ENCODE results near the gene C3orf62. TPM values are rescaled to one million over a fixed set of nuclear protein-coding genes. Genes with fewer than 3 reads are reported as not detected.

C3orf62 gene
- polyA plus RNA-seq, 1 donor (not counting 4 experiments of a cell fraction or from before 2014, with no cell fraction given), result 5.2 TPM

GRCh38 chr3:49269443-49270155 is 7.4 kb downstream of the C3orf62 start:
- H4K20me1 ChIP-seq (ENCODE audit: control insufficient read depth, extremely low read depth, insufficient read depth, low read length), result no peaks in the 10 kb centered on the region
- peaks cover 10 to 13% of the 10 kb centered on the region in 2 experiments for H3K36me3 ChIP-seq (ENCODE audit: control insufficient read depth in 2 of 2, extremely low read depth in 1 of 2, insufficient read depth in 2 of 2, low read length in 2 of 2)
- H3K9ac ChIP-seq (ENCODE audit: control insufficient read depth, extremely low read depth, insufficient read depth, low read length), result no peak overlapping the region
- no peak overlapping the region for H3K4me2 ChIP-seq (ENCODE audit: control insufficient read depth, extremely low read depth, insufficient read depth, low read depth, low read length)
- DNase-seq (ENCODE audit: low read depth, low spot score) (no peak), FAIRE-seq (no peak)
- no peaks in the 10 kb centered on the region for H3K9me3 ChIP-seq (ENCODE audit: control insufficient read depth, low read depth, low read length)
- no peaks in the 10 kb centered on the region for H3K4me1 ChIP-seq (ENCODE audit: control insufficient read depth, extremely low read depth, insufficient read depth, low read length)
- H3K9me1 ChIP-seq (ENCODE audit: control insufficient read depth, extremely low read depth, insufficient read depth, low read length), result no peaks in the 10 kb centered on the region
- no peak overlapping the region for H3K27ac ChIP-seq (ENCODE audit: control insufficient read depth, insufficient read depth, low read length)
- dilution Hi-C loops (cut with MboI; ENCODE audit: extremely low pct_ligation_motif_present, low sequenced_read_pairs), result no loop called here
- no peak overlapping the region for H2AFZ ChIP-seq (ENCODE audit: control insufficient read depth, low read length)
- no peak for TF ChIP-seq EZH2 (IDR thresholded peaks at IDR 0.05; ENCODE audit: low read length)
- no peak for TF ChIP-seq CTCF (optimal IDR thresholded peaks at IDR 0.05 in 1 of 3, IDR thresholded peaks at IDR 0.05 in 1 of 3, conservative IDR thresholded peaks at IDR 0.05 in 1 of 3; ENCODE audit: extremely low read depth in 1 of 3, insufficient read depth in 2 of 3, low read length in 3 of 3)
- no peaks in the 10 kb centered on the region for H3K79me2 ChIP-seq (ENCODE audit: control insufficient read depth, insufficient read depth, low read length)
- H3K4me3 ChIP-seq (ENCODE audit: control insufficient read depth in 2 of 3, extremely low read depth in 1 of 3, insufficient read depth in 2 of 3, low read depth in 1 of 3, low read length in 3 of 3), result no peak overlapping the region
- H3K27me3 ChIP-seq (ENCODE audit: control insufficient read depth, extremely low read depth, insufficient read depth, low read length), result no peaks in the 10 kb centered on the region

- no peaks in the 10 kb centered on the region for H3K79me2 ChIP-seq (ENCODE audit: control insufficient read depth, insufficient read depth, low read length)
- TF ChIP-seq EZH2 (IDR thresholded peaks at IDR 0.05; ENCODE audit: low read length) (no peak), CTCF (optimal IDR thresholded peaks at IDR 0.05 in 1 of 3, IDR thresholded peaks at IDR 0.05 in 1 of 3, conservative IDR thresholded peaks at IDR 0.05 in 1 of 3; ENCODE audit: extremely low read depth in 1 of 3, insufficient read depth in 2 of 3, low read length in 3 of 3) (no peak)
- H3K27ac ChIP-seq (ENCODE audit: control insufficient read depth, insufficient read depth, low read length), result no peak overlapping the region
- H3K4me1 ChIP-seq (ENCODE audit: control insufficient read depth, extremely low read depth, insufficient read depth, low read length), result no peaks in the 10 kb centered on the region
- dilution Hi-C loops (cut with MboI; ENCODE audit: extremely low pct_ligation_motif_present, low sequenced_read_pairs), result no loop called here
- DNase-seq (ENCODE audit: low read depth, low spot score) (no peak), FAIRE-seq (no peak)
- H3K27me3 ChIP-seq (ENCODE audit: control insufficient read depth, extremely low read depth, insufficient read depth, low read length), result no peaks in the 10 kb centered on the region
- no peak overlapping the region for H2AFZ ChIP-seq (ENCODE audit: control insufficient read depth, low read length)
- H3K9ac ChIP-seq (ENCODE audit: control insufficient read depth, extremely low read depth, insufficient read depth, low read length), result no peak overlapping the region
- H3K9me3 ChIP-seq (ENCODE audit: control insufficient read depth, low read depth, low read length), result no peaks in the 10 kb centered on the region
- peaks cover 6 to 8% of the 10 kb centered on the region in 2 experiments for H3K36me3 ChIP-seq (ENCODE audit: control insufficient read depth in 2 of 2, extremely low read depth in 1 of 2, insufficient read depth in 2 of 2, low read length in 2 of 2)
- no peak overlapping the region for H3K4me2 ChIP-seq (ENCODE audit: control insufficient read depth, extremely low read depth, insufficient read depth, low read depth, low read length)
- no peak overlapping the region for H3K4me3 ChIP-seq (ENCODE audit: control insufficient read depth in 2 of 3, extremely low read depth in 1 of 3, insufficient read depth in 2 of 3, low read depth in 1 of 3, low read length in 3 of 3)
- no peaks in the 10 kb centered on the region for H3K9me1 ChIP-seq (ENCODE audit: control insufficient read depth, extremely low read depth, insufficient read depth, low read length)
- H4K20me1 ChIP-seq (ENCODE audit: control insufficient read depth, extremely low read depth, insufficient read depth, low read length), result no peaks in the 10 kb centered on the region
Observed at GRCh38 chr3:49266410-49267095, 10.5 kb downstream of the C3orf62 start.
